ENCODE measurements around the gene TCN2. TPM values are rescaled to one million over a fixed set of nuclear protein-coding genes. Genes with fewer than 3 reads are reported as not detected.
"Not testable (repeated sequence)": the region's sequence is repeated elsewhere in the genome, so short reads cannot be mapped to it uniquely, and the experiment has no call there.

TCN2 gene
- total RNA-seq, 1 donor from 2014 or later: not detected

- TF ChIP-seq CTCF (IDR thresholded peaks at IDR 0.05): no peak
- ATAC-seq (ENCODE audit: low read depth) (no peak), DNase-seq (no peak)
- Mint-ChIP-seq H3K9me3 (no peaks in the 10 kb centered on the region), H3K4me1 (no peaks in the 10 kb centered on the region), H3K36me3 (ENCODE audit: low read depth) (no peaks in the 10 kb centered on the region), H3K27me3 (peaks cover 12% of the 10 kb centered on the region), H3K4me3 (no peak overlapping the region), H3K27ac (no peak overlapping the region)
- intact Hi-C loops (cut with micrococcal nuclease): no loop called here
- ChIA-PET CTCF (interaction anchor here (0.6 kb wide), 1 partner anchor 1313 kb away, joined by 3 read pairs; no protein-coding TSS in a partner anchor), POLR2A (no interaction called here)
Measured at GRCh38 chr22:30615543-30615954, 8.6 kb downstream of the TCN2 start.

GRCh38 chr22:30617819-30618218 is 10.8 kb downstream of the TCN2 start:
- no peak overlapping the region for H3K4me3 Mint-ChIP-seq

GRCh38 chr22:30619909-30620308 is 12.9 kb downstream of the TCN2 start:
- CTCF ChIA-PET: interaction anchor here (0.5 to 0.9 kb wide), 2 partner anchors 15 to 18 kb away, joined by 3 to 4 read pairs; no protein-coding TSS in a partner anchor

More at GRCh38 chr22:30617819-30618218, 10.8 kb downstream of the TCN2 start:
- intact Hi-C loops (cut with micrococcal nuclease): no loop called here
- Mint-ChIP-seq H3K27me3 (peaks cover 13% of the 10 kb centered on the region), H3K4me1 (no peaks in the 10 kb centered on the region), H3K9me3 (no peaks in the 10 kb centered on the region), H3K36me3 (ENCODE audit: low read depth) (no peaks in the 10 kb centered on the region), H3K27ac (no peak overlapping the region)
- ChIA-PET POLR2A (interaction anchor here (0.6 kb wide), 1 partner anchor 52 kb away, joined by 3 read pairs; no protein-coding TSS in a partner anchor), CTCF (no interaction called here)
- TF ChIP-seq CTCF (IDR thresholded peaks at IDR 0.05): no peak
- no peak for ATAC-seq (ENCODE audit: low read depth)
- no peak for DNase-seq

GRCh38 chr22:30626413-30626812 is 19.4 kb downstream of the TCN2 start:
- Mint-ChIP-seq H3K9me3 (no peaks in the 10 kb centered on the region), H3K27me3 (no peaks in the 10 kb centered on the region), H3K4me3 (no peak overlapping the region), H3K27ac (no peak overlapping the region), H3K4me1 (no peaks in the 10 kb centered on the region), H3K36me3 (ENCODE audit: low read depth) (no peaks in the 10 kb centered on the region)
- DNase-seq: no peak
- ChIA-PET CTCF (interaction anchor here (1.8 kb wide), 1 partner anchor 8 kb away, joined by 4 read pairs; no protein-coding TSS in a partner anchor), POLR2A (no interaction called here)
- intact Hi-C loops (cut with micrococcal nuclease): no loop called here
- TF ChIP-seq CTCF (IDR thresholded peaks at IDR 0.05): no peak
- no peak for ATAC-seq (ENCODE audit: low read depth)

More at GRCh38 chr22:30619909-30620308, 12.9 kb downstream of the TCN2 start:
- ATAC-seq (ENCODE audit: low read depth); DNase-seq; POLR2A ChIA-PET; H3K27ac Mint-ChIP-seq; H3K27me3 Mint-ChIP-seq; H3K4me1 Mint-ChIP-seq; H3K36me3 Mint-ChIP-seq (ENCODE audit: low read depth); H3K9me3 Mint-ChIP-seq; H3K4me3 Mint-ChIP-seq; intact Hi-C loops (cut with micrococcal nuclease): not testable (repeated sequence)

GRCh38 chr22:30627471-30627870 is 20.5 kb downstream of the TCN2 start:
- ChIA-PET POLR2A (no interaction called here), CTCF (no interaction called here)
- DNase-seq (no peak), ATAC-seq (ENCODE audit: low read depth) (no peak)
- Mint-ChIP-seq H3K4me3 (no peak overlapping the region), H3K36me3 (ENCODE audit: low read depth) (no peaks in the 10 kb centered on the region), H3K27me3 (no peaks in the 10 kb centered on the region), H3K9me3 (no peaks in the 10 kb centered on the region), H3K4me1 (no peaks in the 10 kb centered on the region), H3K27ac (no peak overlapping the region)
- intact Hi-C loops (cut with micrococcal nuclease): no loop called here
- no peak for TF ChIP-seq CTCF (IDR thresholded peaks at IDR 0.05)

- intact Hi-C loops (cut with micrococcal nuclease): no loop called here
Measured at GRCh38 chr22:30628491-30628890, 21.5 kb downstream of the TCN2 start.

GRCh38 chr22:30631469-30631868 is 24.5 kb downstream of the TCN2 start:
- H3K27ac Mint-ChIP-seq; H3K9me3 Mint-ChIP-seq; ATAC-seq (ENCODE audit: low read depth); H3K36me3 Mint-ChIP-seq (ENCODE audit: low read depth); DNase-seq; CTCF ChIA-PET; POLR2A ChIA-PET; H3K4me3 Mint-ChIP-seq; H3K27me3 Mint-ChIP-seq: not testable (repeated sequence)
- intact Hi-C loops (cut with micrococcal nuclease): loop anchor here (5.0 kb wide), 1 partner anchor 601 kb away; no protein-coding TSS in a partner anchor
- peaks cover 17% of the 10 kb centered on the region for H3K4me1 Mint-ChIP-seq

More at GRCh38 chr22:30628491-30628890, 21.5 kb downstream of the TCN2 start:
- no peak for DNase-seq
- ChIA-PET CTCF (no interaction called here), POLR2A (no interaction called here)
- Mint-ChIP-seq H3K4me3 (no peak overlapping the region), H3K4me1 (no peaks in the 10 kb centered on the region), H3K36me3 (ENCODE audit: low read depth) (no peaks in the 10 kb centered on the region), H3K27ac (no peak overlapping the region), H3K9me3 (no peaks in the 10 kb centered on the region), H3K27me3 (no peaks in the 10 kb centered on the region)
- no peak for TF ChIP-seq CTCF (IDR thresholded peaks at IDR 0.05)
- ATAC-seq (ENCODE audit: low read depth): no peak
